Measurements from ENCODE around the gene TJAP1. TPM values are rescaled to one million over a fixed set of nuclear protein-coding genes. Genes with fewer than 3 reads are reported as not detected.

TJAP1 gene
- polyA plus RNA-seq, 1 donor from 2014 or later, result 11.4 TPM

- Histone ChIP-seq H3K9ac (ENCODE audit: low read length) (no peak overlapping the region), H3K4me3 (ENCODE audit: low read length) (no peak overlapping the region), H3K9me3 (ENCODE audit: low read length) (no peaks in the 10 kb centered on the region), H4K20me1 (ENCODE audit: insufficient read depth) (no peaks in the 10 kb centered on the region), H3K36me3 (ENCODE audit: insufficient read depth, low read length) (no peaks in the 10 kb centered on the region), H3K4me2 (ENCODE audit: low read length) (no peak overlapping the region), H3K79me2 (replicated peaks; ENCODE audit: insufficient read depth, low read length) (no peaks in the 10 kb centered on the region), H3K27me3 (ENCODE audit: insufficient read depth, low read depth, low read length) (no peaks in the 10 kb centered on the region), H3K9me2 (ENCODE audit: insufficient read depth, low read length) (no peaks in the 10 kb centered on the region), H3K27ac (ENCODE audit: low read length) (no peak overlapping the region), H2AFZ (ENCODE audit: low read depth, low read length) (no peak overlapping the region), H3F3A (ENCODE audit: insufficient read depth, low read length, poor library complexity, severe bottlenecking) (no peaks in the 10 kb centered on the region)
- no peak for TF ChIP-seq EP300 (conservative IDR thresholded peaks at IDR 0.05; ENCODE audit: poor library complexity, severe bottlenecking)
- TF ChIP-seq CTCF (IDR thresholded peaks at IDR 0.05; ENCODE audit: poor library complexity, severe bottlenecking), result no peak
- no peak for TF ChIP-seq TAF1 (IDR thresholded peaks at IDR 0.05; ENCODE audit: low read depth)
- TF ChIP-seq SMC3 (conservative IDR thresholded peaks at IDR 0.05; ENCODE audit: poor library complexity), result no peak
- TF ChIP-seq RAD21 (conservative IDR thresholded peaks at IDR 0.05), result no peak
- TF ChIP-seq POLR2AphosphoS5 (IDR thresholded peaks at IDR 0.05), result no peak
- TF ChIP-seq EZH2 (IDR thresholded peaks at IDR 0.05; ENCODE audit: borderline replicate concordance, insufficient read depth, low read length, poor library complexity, severe bottlenecking), result no peak
These were observed 18.1 kb downstream of the TJAP1 start for GRCh38 chr6:43495409-43495941.

GRCh38 chr6:43496370-43497128 is 19.2 kb downstream of the TJAP1 start:
- Histone ChIP-seq H3K27me3 (ENCODE audit: insufficient read depth, low read depth, low read length) (no peaks in the 10 kb centered on the region), H3K9me3 (ENCODE audit: low read length) (no peaks in the 10 kb centered on the region), H4K20me1 (ENCODE audit: insufficient read depth) (no peaks in the 10 kb centered on the region), H3F3A (ENCODE audit: insufficient read depth, low read length, poor library complexity, severe bottlenecking) (no peaks in the 10 kb centered on the region), H3K79me2 (replicated peaks; ENCODE audit: insufficient read depth, low read length) (no peaks in the 10 kb centered on the region), H3K36me3 (ENCODE audit: insufficient read depth, low read length) (no peaks in the 10 kb centered on the region), H3K4me2 (ENCODE audit: low read length) (no peak overlapping the region), H3K27ac (ENCODE audit: low read length) (no peak overlapping the region), H2AFZ (ENCODE audit: low read depth, low read length) (no peak overlapping the region), H3K9me2 (ENCODE audit: insufficient read depth, low read length) (no peaks in the 10 kb centered on the region), H3K9ac (ENCODE audit: low read length) (no peak overlapping the region), H3K4me3 (ENCODE audit: low read length) (no peak overlapping the region)
- TF ChIP-seq RAD21 (conservative IDR thresholded peaks at IDR 0.05) (peak; percentile 22), CTCF (IDR thresholded peaks at IDR 0.05; ENCODE audit: poor library complexity, severe bottlenecking) (no peak), TAF1 (IDR thresholded peaks at IDR 0.05; ENCODE audit: low read depth) (no peak)

GRCh38 chr6:43497129-43497396 is 19.7 kb downstream of the TJAP1 start:
- Histone ChIP-seq H3K4me2 (ENCODE audit: low read length) (no peak overlapping the region), H3K9ac (ENCODE audit: low read length) (no peak overlapping the region), H3K27ac (ENCODE audit: low read length) (no peak overlapping the region), H3K27me3 (ENCODE audit: insufficient read depth, low read depth, low read length) (no peaks in the 10 kb centered on the region), H2AFZ (ENCODE audit: low read depth, low read length) (no peak overlapping the region), H3K36me3 (ENCODE audit: insufficient read depth, low read length) (no peaks in the 10 kb centered on the region), H3K4me3 (ENCODE audit: low read length) (no peak overlapping the region), H3F3A (ENCODE audit: insufficient read depth, low read length, poor library complexity, severe bottlenecking) (no peaks in the 10 kb centered on the region), H3K79me2 (replicated peaks; ENCODE audit: insufficient read depth, low read length) (no peaks in the 10 kb centered on the region), H3K9me2 (ENCODE audit: insufficient read depth, low read length) (no peaks in the 10 kb centered on the region), H4K20me1 (ENCODE audit: insufficient read depth) (no peaks in the 10 kb centered on the region), H3K9me3 (ENCODE audit: low read length) (no peaks in the 10 kb centered on the region)
- no peak for TF ChIP-seq EP300 (conservative IDR thresholded peaks at IDR 0.05; ENCODE audit: poor library complexity, severe bottlenecking)
- no peak for TF ChIP-seq RAD21 (conservative IDR thresholded peaks at IDR 0.05)
- TF ChIP-seq TAF1 (IDR thresholded peaks at IDR 0.05; ENCODE audit: low read depth), result no peak
- no peak for TF ChIP-seq CTCF (IDR thresholded peaks at IDR 0.05; ENCODE audit: poor library complexity, severe bottlenecking)
- no peak for TF ChIP-seq EZH2 (IDR thresholded peaks at IDR 0.05; ENCODE audit: borderline replicate concordance, insufficient read depth, low read length, poor library complexity, severe bottlenecking)
- no peak for TF ChIP-seq MXI1 (conservative IDR thresholded peaks at IDR 0.05; ENCODE audit: poor library complexity, severe bottlenecking)
- no peak for TF ChIP-seq REST (IDR thresholded peaks at IDR 0.05; ENCODE audit: borderline replicate concordance)
- no peak for TF ChIP-seq POLR2AphosphoS5 (IDR thresholded peaks at IDR 0.05)
- no peak for TF ChIP-seq SMC3 (conservative IDR thresholded peaks at IDR 0.05; ENCODE audit: poor library complexity)
